Esophagus muscularis mucosa (tissue), 4 donors: ENCODE results near the gene CCDC6.

Experiments used
- EP300 ChIP-seq: sonication (generic); formaldehyde crosslinking; IDR thresholded peaks from one replicate; pipeline ENCODE4 v1.6.1; 2017; ENCODE audit warnings: antibody characterized with exemption
- POLR2AphosphoS5 ChIP-seq, 2 donors: sonication (generic); formaldehyde crosslinking; IDR thresholded peaks; one replicate each; pipeline ENCODE4 v1.6.1; 2017; ENCODE audit warnings: antibody characterized with exemption in 2 of 2
- TF ChIP-seq, protein P1 (sequence below), 3 experiments: fragments of 200-600 bp in 2 of 3; fragments of 450-650 bp in 1 of 3; sonication (generic) in 2 of 3; IDR thresholded peaks; one replicate each; pipeline ENCODE4 v1.5.1; 2017 to 2019; ENCODE audit warnings: antibody characterized with exemption in 3 of 3, mild to moderate bottlenecking in 2 of 3, moderate library complexity in 1 of 3

GRCh38 chr10:59856104-59856503, 50.3 kb downstream of the CCDC6 start:
- TF ChIP-seq, protein P1, sequence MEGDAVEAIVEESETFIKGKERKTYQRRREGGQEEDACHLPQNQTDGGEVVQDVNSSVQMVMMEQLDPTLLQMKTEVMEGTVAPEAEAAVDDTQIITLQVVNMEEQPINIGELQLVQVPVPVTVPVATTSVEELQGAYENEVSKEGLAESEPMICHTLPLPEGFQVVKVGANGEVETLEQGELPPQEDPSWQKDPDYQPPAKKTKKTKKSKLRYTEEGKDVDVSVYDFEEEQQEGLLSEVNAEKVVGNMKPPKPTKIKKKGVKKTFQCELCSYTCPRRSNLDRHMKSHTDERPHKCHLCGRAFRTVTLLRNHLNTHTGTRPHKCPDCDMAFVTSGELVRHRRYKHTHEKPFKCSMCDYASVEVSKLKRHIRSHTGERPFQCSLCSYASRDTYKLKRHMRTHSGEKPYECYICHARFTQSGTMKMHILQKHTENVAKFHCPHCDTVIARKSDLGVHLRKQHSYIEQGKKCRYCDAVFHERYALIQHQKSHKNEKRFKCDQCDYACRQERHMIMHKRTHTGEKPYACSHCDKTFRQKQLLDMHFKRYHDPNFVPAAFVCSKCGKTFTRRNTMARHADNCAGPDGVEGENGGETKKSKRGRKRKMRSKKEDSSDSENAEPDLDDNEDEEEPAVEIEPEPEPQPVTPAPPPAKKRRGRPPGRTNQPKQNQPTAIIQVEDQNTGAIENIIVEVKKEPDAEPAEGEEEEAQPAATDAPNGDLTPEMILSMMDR (IDR thresholded peaks at IDR 0.05), result no peak
- no peak for TF ChIP-seq EP300
- TF ChIP-seq POLR2AphosphoS5 (IDR thresholded peaks at IDR 0.05), result no peak
